ENCODE measurements around the gene DHRSX.

DNA sequence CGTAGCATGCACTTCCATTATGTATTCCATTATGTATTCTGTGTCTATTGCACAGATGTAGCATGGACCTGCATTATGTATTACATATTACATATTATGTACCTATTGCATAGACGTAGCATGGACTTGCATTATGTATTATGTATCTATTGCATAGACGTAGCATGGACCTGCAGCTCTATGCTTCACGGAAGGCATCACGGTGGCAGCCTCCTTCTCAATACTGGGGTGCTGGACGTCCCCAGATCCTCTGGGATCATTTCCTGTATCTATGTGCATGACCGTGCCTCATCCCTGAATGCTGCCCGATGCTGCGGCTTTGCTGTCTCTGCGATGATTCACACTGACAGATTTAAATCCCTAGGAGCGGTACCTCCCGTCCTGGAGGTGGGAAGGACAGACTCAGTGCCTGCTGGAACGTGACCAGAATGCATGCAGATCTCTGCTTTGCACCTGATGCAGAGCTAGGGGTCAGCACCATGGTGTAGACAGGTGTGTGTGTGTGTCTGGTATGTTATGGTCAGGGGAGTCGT, 317.5 kb downstream of the DHRSX start:
- TF ChIP-seq EZH2 (IDR thresholded peaks at IDR 0.05; ENCODE audit: insufficient read depth, poor library complexity, severe bottlenecking) (no peak), EZH2phosphoT487 (IDR thresholded peaks at IDR 0.05; ENCODE audit: insufficient read depth, low read depth) (no peak)

All from GM23248 (cell line).